Measurements from ENCODE around the gene CCL18. TPM values are rescaled to one million over a fixed set of nuclear protein-coding genes. Genes with fewer than 3 reads are reported as not detected.

CCL18 gene
- total and polyA plus RNA-seq, 2 of the 8 experiments (the other 6 are each of a cell fraction or from before 2014, with no cell fraction given) = not detected

DNA sequence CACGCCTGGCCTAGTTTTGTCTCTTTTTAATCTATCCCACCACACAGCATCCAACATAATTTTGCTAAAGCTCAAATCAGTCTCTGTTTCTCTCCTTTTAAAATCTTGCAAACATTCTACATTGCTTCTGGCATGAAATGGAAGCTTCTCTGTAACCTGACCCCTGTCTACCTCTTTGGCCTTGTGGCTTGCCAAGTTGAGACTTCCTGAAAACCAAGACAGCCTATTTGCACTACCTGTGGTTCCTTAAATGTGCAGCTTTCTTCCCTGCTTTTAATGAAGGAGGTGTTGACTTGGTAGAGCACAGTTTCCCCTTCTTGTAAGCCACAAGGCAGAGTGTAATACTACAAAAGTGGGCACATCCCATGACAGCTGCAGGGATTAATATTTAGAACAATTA is 31.9 kb downstream of the CCL18 start:
- H4K5ac ChIP-seq (ENCODE audit: insufficient read length, low read depth, low read length) = no peak overlapping the region
- no peak overlapping the region for H3K56ac ChIP-seq (replicated peaks; ENCODE audit: insufficient read length, low read depth, low read length)
- no peaks in the 10 kb centered on the region for H3K23me2 ChIP-seq (ENCODE audit: low read depth, low read length)
- no peaks in the 10 kb centered on the region for H3K79me2 ChIP-seq (ENCODE audit: control insufficient read depth in 1 of 2, insufficient read depth in 2 of 2, low read length in 2 of 2)
- no peak overlapping the region for H2AK5ac ChIP-seq (ENCODE audit: low read depth, low read length)
- H3K36me3 ChIP-seq (ENCODE audit: control insufficient read depth in 2 of 4, insufficient read depth in 4 of 4, low read length in 3 of 4) = no peaks in the 10 kb centered on the region
- H2BK20ac ChIP-seq (ENCODE audit: low read length) = no peak overlapping the region
- ChIA-PET POLR2A (ENCODE audit: partially characterized antibody) (no interaction called here), CTCF (ENCODE audit: partially characterized antibody) (interaction anchor here (0.8 kb wide), 1 partner anchor 151 kb away, joined by 3 read pairs; no protein-coding TSS in a partner anchor)
- DNase-seq (ENCODE audit: low read depth in 1 of 2, low spot score in 2 of 2) = no peak
- no peak overlapping the region for H3K4ac ChIP-seq (replicated peaks; ENCODE audit: insufficient read length, low read depth, low read length)
- H3K27me3 ChIP-seq (replicated peaks in 1 of 4; ENCODE audit: control insufficient read depth in 3 of 4, extremely low read depth in 1 of 4, insufficient read depth in 3 of 4, low read length in 3 of 4) = no peaks in the 10 kb centered on the region
- H3K9me3 ChIP-seq (ENCODE audit: insufficient read depth in 2 of 2, low read depth in 1 of 2, low read length in 1 of 2) = no peaks in the 10 kb centered on the region
- 63% methylated on average over 1 of the region's 1 CpG; no CpG with 5 or more reads in 1 of the 2 experiments for WGBS, 2 experiments (ENCODE audit: extremely low coverage in 1 of 2, insufficient coverage in 1 of 2, insufficient read length in 1 of 2, insufficient replicate concordance in 2 of 2, low coverage in 1 of 2, low lambda C conversion rate in 2 of 2, missing lambda C conversion rate in 1 of 2)
- no peak overlapping the region for H2BK120ac ChIP-seq (replicated peaks; ENCODE audit: low read depth, low read length)
- H3K18ac ChIP-seq (ENCODE audit: extremely low read depth, low read length) = no peak overlapping the region
- no peak overlapping the region for H4K8ac ChIP-seq (ENCODE audit: extremely low read depth, insufficient read depth, low read length)
- no peak overlapping the region for H3K23ac ChIP-seq (ENCODE audit: insufficient read length)
- H2BK15ac ChIP-seq (ENCODE audit: low read length) = no peak overlapping the region
- no peak overlapping the region for H3K9ac ChIP-seq (replicated peaks in 1 of 4; ENCODE audit: extremely low read depth in 1 of 4, low read depth in 3 of 4, low read length in 3 of 4)
- TF ChIP-seq RFX5 (IDR thresholded peaks at IDR 0.05; ENCODE audit: borderline replicate concordance, low read depth, low read length) = no peak
- TF ChIP-seq KDM4A (IDR thresholded peaks at IDR 0.05; ENCODE audit: low read depth, low read length, severe bottlenecking) = no peak
- no peak for TF ChIP-seq KDM5A (IDR thresholded peaks at IDR 0.05; ENCODE audit: low read length)
- no peak for TF ChIP-seq SIRT6 (IDR thresholded peaks at IDR 0.05; ENCODE audit: low read length)
- TF ChIP-seq YY1 (IDR thresholded peaks at IDR 0.05; ENCODE audit: low read depth, low read length) = no peak
- no peak for TF ChIP-seq EP300 (IDR thresholded peaks at IDR 0.05; ENCODE audit: borderline replicate concordance in 1 of 2, low read depth in 2 of 2, low read length in 2 of 2)
- TF ChIP-seq FOSL1 (IDR thresholded peaks at IDR 0.05; ENCODE audit: insufficient read depth, low read depth, low read length) = no peak
- no peak for TF ChIP-seq JUN (IDR thresholded peaks at IDR 0.05; ENCODE audit: low read depth, low read length)
- H2BK12ac ChIP-seq (ENCODE audit: low read depth, low read length) = no peak overlapping the region
- H4K20me1 ChIP-seq (replicated peaks in 1 of 2; ENCODE audit: control insufficient read depth in 1 of 2, insufficient read depth in 2 of 2, low read length in 2 of 2) = no peaks in the 10 kb centered on the region
- FAIRE-seq = no peak
- H3K27ac ChIP-seq (ENCODE audit: low read depth, low read length) = no peak overlapping the region
- H3K4me2 ChIP-seq (ENCODE audit: insufficient read depth in 1 of 2, low read depth in 2 of 2, low read length in 2 of 2) = no peak overlapping the region
- no peak overlapping the region for H3K14ac ChIP-seq (ENCODE audit: insufficient read length)
- peak overlapping the region; percentile 50; the same call in 1 of the 2 replicates for H2AFZ ChIP-seq (ENCODE audit: low read length)
- no peaks in the 10 kb centered on the region for H3K79me1 ChIP-seq (ENCODE audit: low read depth, low read length)
- no peak overlapping the region for H2BK5ac ChIP-seq (ENCODE audit: low read depth, low read length)
- H4K91ac ChIP-seq (replicated peaks; ENCODE audit: insufficient read length, low read length) = no peak overlapping the region
- no peaks in the 10 kb centered on the region; a peak in 1 of 7 replicates for H3K4me1 ChIP-seq (replicated peaks in 1 of 4; ENCODE audit: control insufficient read depth in 3 of 4, insufficient read depth in 4 of 4, low read length in 3 of 4)
- no peak overlapping the region for H3K4me3 ChIP-seq (ENCODE audit: extremely low read depth in 1 of 4, insufficient read depth in 2 of 4, low read depth in 3 of 4, low read length in 4 of 4)

Measured in H1 (cell line).